ENCODE measurements around the gene AGFG1. TPM values are rescaled to one million over a fixed set of nuclear protein-coding genes. Genes with fewer than 3 reads are reported as not detected.

Gene AGFG1
- total RNA-seq, 1 experiment from 2014 or later: 86.1 TPM

DNA sequence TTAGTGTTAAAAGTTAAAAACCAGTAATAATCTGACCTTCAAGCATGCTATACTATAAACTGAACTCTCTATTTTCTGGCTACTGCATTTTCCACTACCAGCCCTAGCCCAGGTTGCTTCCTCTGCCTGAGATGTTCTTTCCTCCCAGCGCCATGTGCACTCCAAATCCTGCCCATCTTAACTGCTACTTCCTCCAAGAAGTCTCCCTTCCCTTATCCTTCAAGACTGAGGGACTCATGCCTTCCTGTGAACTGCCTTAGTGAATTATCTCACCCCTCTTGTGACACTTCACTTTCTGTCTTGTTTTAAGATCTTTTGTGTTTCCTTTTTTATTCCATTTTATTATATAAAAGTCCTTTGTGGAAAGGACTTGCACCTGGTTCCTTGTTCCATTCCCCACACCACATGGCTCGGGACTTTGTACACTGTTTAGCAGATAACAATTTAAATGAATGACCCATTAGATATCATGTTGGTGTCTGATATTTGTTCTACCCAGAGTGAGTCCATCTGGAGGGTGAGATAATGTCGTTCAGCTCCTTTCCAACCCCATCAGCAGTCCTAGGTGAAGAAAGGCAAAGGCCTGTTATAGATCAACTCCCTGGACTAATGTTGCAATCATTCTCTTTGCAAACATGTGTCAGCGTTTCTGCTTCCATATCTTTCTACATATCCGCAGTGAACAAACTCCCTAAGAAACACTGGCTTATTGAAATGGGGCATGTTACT, 20.9 kb upstream of the AGFG1 start:
- no peaks in the 10 kb centered on the region for H3K9me3 Mint-ChIP-seq (ENCODE audit: unreplicated experiment)
- ChIA-PET POLR2A (interaction anchor here (0.9 kb wide), 1 partner anchor 36 kb away, joined by 3 read pairs; no protein-coding TSS in a partner anchor), CTCF (no interaction called here)
- no peaks in the 10 kb centered on the region for H3K36me3 Mint-ChIP-seq (ENCODE audit: insufficient read depth, unreplicated experiment)
- BruUV-seq (replicated peaks): no TSS peak
- no peaks in the 10 kb centered on the region for H3K27me3 Mint-ChIP-seq (ENCODE audit: insufficient read depth, unreplicated experiment)
- H3K4me3 Mint-ChIP-seq (ENCODE audit: unreplicated experiment): no peak overlapping the region
- H3K4me1 Mint-ChIP-seq (ENCODE audit: insufficient read depth, unreplicated experiment): no peaks in the 10 kb centered on the region
- TF ChIP-seq, protein P1, sequence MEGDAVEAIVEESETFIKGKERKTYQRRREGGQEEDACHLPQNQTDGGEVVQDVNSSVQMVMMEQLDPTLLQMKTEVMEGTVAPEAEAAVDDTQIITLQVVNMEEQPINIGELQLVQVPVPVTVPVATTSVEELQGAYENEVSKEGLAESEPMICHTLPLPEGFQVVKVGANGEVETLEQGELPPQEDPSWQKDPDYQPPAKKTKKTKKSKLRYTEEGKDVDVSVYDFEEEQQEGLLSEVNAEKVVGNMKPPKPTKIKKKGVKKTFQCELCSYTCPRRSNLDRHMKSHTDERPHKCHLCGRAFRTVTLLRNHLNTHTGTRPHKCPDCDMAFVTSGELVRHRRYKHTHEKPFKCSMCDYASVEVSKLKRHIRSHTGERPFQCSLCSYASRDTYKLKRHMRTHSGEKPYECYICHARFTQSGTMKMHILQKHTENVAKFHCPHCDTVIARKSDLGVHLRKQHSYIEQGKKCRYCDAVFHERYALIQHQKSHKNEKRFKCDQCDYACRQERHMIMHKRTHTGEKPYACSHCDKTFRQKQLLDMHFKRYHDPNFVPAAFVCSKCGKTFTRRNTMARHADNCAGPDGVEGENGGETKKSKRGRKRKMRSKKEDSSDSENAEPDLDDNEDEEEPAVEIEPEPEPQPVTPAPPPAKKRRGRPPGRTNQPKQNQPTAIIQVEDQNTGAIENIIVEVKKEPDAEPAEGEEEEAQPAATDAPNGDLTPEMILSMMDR (IDR thresholded peaks at IDR 0.05; ENCODE audit: unreplicated experiment): no peak
- DNase-seq (ENCODE audit: unreplicated experiment): no peak
- no peak overlapping the region for H3K27ac Mint-ChIP-seq (ENCODE audit: low read depth, unreplicated experiment)
- intact Hi-C loops (cut with micrococcal nuclease): no loop called here

DNA sequence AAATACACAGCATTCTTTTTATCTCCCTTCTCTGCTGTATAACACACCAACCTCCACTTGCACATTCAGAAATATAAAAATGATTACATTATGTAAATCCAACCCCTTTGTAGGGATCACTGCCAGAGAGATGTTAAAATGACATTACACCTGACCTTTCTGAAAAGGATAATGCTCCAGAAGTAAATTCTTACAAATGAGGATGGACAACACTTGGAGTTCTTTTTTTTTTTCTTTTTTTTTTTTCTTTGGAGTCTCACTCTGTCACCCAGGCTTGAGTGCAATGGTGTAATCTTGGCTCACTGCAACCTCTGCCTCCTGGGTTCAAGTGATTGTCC, 20.3 kb upstream of the AGFG1 start:
- Mint-ChIP-seq H3K9me3 (ENCODE audit: unreplicated experiment) (no peaks in the 10 kb centered on the region), H3K27me3 (ENCODE audit: insufficient read depth, unreplicated experiment) (no peaks in the 10 kb centered on the region), H3K4me1 (ENCODE audit: insufficient read depth, unreplicated experiment) (no peaks in the 10 kb centered on the region), H3K27ac (ENCODE audit: low read depth, unreplicated experiment) (no peak overlapping the region), H3K4me3 (ENCODE audit: unreplicated experiment) (no peak overlapping the region), H3K36me3 (ENCODE audit: insufficient read depth, unreplicated experiment) (no peaks in the 10 kb centered on the region)
- no peak for DNase-seq (ENCODE audit: unreplicated experiment)
- intact Hi-C loops (cut with micrococcal nuclease): no loop called here
- TF ChIP-seq, protein P1 (IDR thresholded peaks at IDR 0.05; ENCODE audit: unreplicated experiment): no peak
- CTCF ChIA-PET: no interaction called here
- no TSS peak for BruUV-seq (replicated peaks)
- POLR2A ChIA-PET: no interaction called here

DNA sequence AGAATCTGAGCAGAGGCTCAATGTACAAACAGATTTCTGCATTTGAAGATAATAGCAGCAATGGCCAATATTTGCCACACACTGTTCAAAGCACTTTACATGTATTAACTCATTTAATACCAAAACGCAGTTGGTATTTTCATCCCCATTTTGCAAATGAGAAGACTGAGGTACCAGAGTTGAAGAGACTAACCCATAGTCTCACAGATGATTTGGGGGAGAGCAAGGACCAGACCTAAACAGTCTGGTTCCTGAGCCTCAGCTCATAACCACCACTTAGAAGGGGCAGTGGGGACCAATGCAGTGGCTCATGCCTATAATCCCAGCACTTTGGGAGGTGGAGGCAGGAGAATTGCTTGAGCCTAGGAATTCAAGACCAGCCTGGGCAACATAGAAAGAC, 18.1 kb upstream of the AGFG1 start:
- H3K9me3 Mint-ChIP-seq (ENCODE audit: unreplicated experiment): no peaks in the 10 kb centered on the region
- H3K36me3 Mint-ChIP-seq (ENCODE audit: insufficient read depth, unreplicated experiment): no peaks in the 10 kb centered on the region
- H3K4me1 Mint-ChIP-seq (ENCODE audit: insufficient read depth, unreplicated experiment): no peaks in the 10 kb centered on the region
- TF ChIP-seq, protein P1 (IDR thresholded peaks at IDR 0.05; ENCODE audit: unreplicated experiment): no peak
- H3K27me3 Mint-ChIP-seq (ENCODE audit: insufficient read depth, unreplicated experiment): no peaks in the 10 kb centered on the region
- no peak overlapping the region for H3K4me3 Mint-ChIP-seq (ENCODE audit: unreplicated experiment)
- intact Hi-C loops (cut with micrococcal nuclease): no loop called here
- BruUV-seq (replicated peaks): no TSS peak
- CTCF ChIA-PET: interaction anchor here (0.7 to 1.3 kb wide), 2 partner anchors 8 to 48 kb away, joined by 3 to 4 read pairs; no protein-coding TSS in a partner anchor
- H3K27ac Mint-ChIP-seq (ENCODE audit: low read depth, unreplicated experiment): no peak overlapping the region
- no peak for DNase-seq (ENCODE audit: unreplicated experiment)
- POLR2A ChIA-PET: no interaction called here

DNA sequence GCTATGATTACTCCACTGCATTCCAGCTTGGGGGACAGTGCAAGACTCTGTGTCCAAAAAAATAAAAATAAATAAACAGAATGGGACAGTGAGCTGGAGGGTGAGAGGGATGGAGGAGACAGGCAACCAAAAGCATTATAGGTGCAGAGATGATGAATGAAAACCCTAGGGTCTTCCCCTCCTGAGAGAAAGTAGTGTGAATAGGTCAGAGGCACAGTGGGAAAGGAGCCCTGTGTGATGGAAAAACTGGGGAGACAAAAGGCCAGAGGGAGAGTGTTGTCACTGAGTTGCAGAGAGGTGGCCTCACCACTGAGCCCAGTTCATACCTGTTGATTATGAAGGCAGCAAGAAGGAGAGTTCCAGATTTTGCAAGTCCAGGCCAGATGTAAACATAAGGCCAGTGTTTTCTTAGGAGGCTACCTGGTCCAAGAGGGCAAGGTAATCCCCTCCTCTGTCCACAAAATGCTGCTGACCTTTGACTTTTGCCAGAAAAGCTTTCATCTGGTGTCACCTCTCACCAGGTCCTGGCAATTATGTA, 17.6 kb upstream of the AGFG1 start:
- no peak overlapping the region for H3K27ac Mint-ChIP-seq (ENCODE audit: low read depth, unreplicated experiment)
- TF ChIP-seq, protein P1 (IDR thresholded peaks at IDR 0.05; ENCODE audit: unreplicated experiment): no peak
- POLR2A ChIA-PET: interaction anchor here (0.6 kb wide), 1 partner anchor 10 kb away, joined by 3 read pairs; no protein-coding TSS in a partner anchor
- no peaks in the 10 kb centered on the region for H3K36me3 Mint-ChIP-seq (ENCODE audit: insufficient read depth, unreplicated experiment)
- intact Hi-C loops (cut with micrococcal nuclease): no loop called here
- no peaks in the 10 kb centered on the region for H3K9me3 Mint-ChIP-seq (ENCODE audit: unreplicated experiment)
- CTCF ChIA-PET: interaction anchor here (0.7 to 1.3 kb wide), 3 partner anchors 8 to 48 kb away, joined by 3 to 4 read pairs (median 3); no protein-coding TSS in a partner anchor
- H3K4me3 Mint-ChIP-seq (ENCODE audit: unreplicated experiment): no peak overlapping the region
- DNase-seq (ENCODE audit: unreplicated experiment): no peak
- no TSS peak for BruUV-seq (replicated peaks)
- no peaks in the 10 kb centered on the region for H3K4me1 Mint-ChIP-seq (ENCODE audit: insufficient read depth, unreplicated experiment)
- H3K27me3 Mint-ChIP-seq (ENCODE audit: insufficient read depth, unreplicated experiment): no peaks in the 10 kb centered on the region

Measured in MCF 10A (cell line).